NCI-H82 treated with DMSO at 0.1 percent for 48 hours (cell line): ENCODE results near the gene G0S2.

Experiments used
- DNase-seq: peaks from one replicate; lab custom pipeline; 2025; ENCODE audit not compliant: unreplicated experiment; lab: John Stamatoyannopoulos, UW

The G0S2 gene

GRCh38 chr1:209674957-209675564 is at the start of gene G0S2:
Gene G0S2, plus strand, starts transcription at chr1:209675412. Its CDS starts 273 bp downstream, at chr1:209675685.
- no peak for DNase-seq

- DNase-seq = no peak
Measured at GRCh38 chr1:209625791-209626285, 49.4 kb upstream of the G0S2 start.

GRCh38 chr1:209626346-209627026 is 48.7 kb upstream of the G0S2 start:
- DNase-seq = no peak

GRCh38 chr1:209627027-209627731 is 48.0 kb upstream of the G0S2 start:
- DNase-seq = no peak

GRCh38 chr1:209627732-209628196 is 47.4 kb upstream of the G0S2 start:
- DNase-seq = peak; percentile 76

GRCh38 chr1:209628618-209629299 is 46.5 kb upstream of the G0S2 start:
- no peak for DNase-seq

GRCh38 chr1:209629621-209630382 is 45.4 kb upstream of the G0S2 start:
- no peak for DNase-seq

- DNase-seq = no peak
Measured at GRCh38 chr1:209630383-209631225, 44.6 kb upstream of the G0S2 start.

GRCh38 chr1:209633335-209633997 is 41.7 kb upstream of the G0S2 start:
- no peak for DNase-seq

- no peak for DNase-seq
Measured at GRCh38 chr1:209634005-209634737, 41.0 kb upstream of the G0S2 start.

GRCh38 chr1:209635850-209636249 is 39.4 kb upstream of the G0S2 start:
- no peak for DNase-seq

- no peak for DNase-seq
Measured at GRCh38 chr1:209641832-209642172, 33.4 kb upstream of the G0S2 start.

GRCh38 chr1:209642816-209643215 is 32.4 kb upstream of the G0S2 start:
- DNase-seq = no peak

GRCh38 chr1:209643285-209644020 is 31.8 kb upstream of the G0S2 start:
- DNase-seq = no peak

GRCh38 chr1:209645574-209646452 is 29.4 kb upstream of the G0S2 start:
- DNase-seq = peak; percentile 85

- no peak for DNase-seq
Measured at GRCh38 chr1:209646558-209646957, 28.7 kb upstream of the G0S2 start.

- no peak for DNase-seq
Measured at GRCh38 chr1:209647156-209647555, 28.1 kb upstream of the G0S2 start.
